ENCODE results near the gene LIMS2.

LIMS2 gene

DNA sequence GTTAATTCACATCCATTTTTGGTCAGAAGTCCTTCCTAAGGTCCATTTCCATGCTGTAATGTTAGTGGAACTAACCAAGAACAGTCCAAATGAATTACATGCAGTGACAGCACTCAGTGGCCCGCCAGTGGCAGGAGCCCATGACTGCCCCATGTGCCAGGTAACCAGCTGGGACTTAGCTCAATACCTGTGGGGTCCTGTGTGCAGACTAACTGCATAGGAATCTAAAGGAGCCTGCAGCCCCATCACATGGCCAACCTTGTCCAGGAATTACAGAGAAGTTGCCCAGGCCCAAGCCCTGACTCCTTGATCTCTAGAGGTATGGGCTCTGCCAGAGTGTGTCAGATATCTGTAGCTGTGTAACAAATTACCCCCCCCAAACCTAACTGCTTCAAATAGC is 64.8 kb downstream of the LIMS2 start:
- H3K27ac ChIP-seq (replicated peaks; ENCODE audit: low read length) = no peak overlapping the region
- no peaks in the 10 kb centered on the region for H3K4me1 ChIP-seq (ENCODE audit: control insufficient read depth in 2 of 2, insufficient read depth in 1 of 2, low read depth in 1 of 2, low read length in 2 of 2)
- H3K4me2 ChIP-seq (ENCODE audit: insufficient read depth, low read length, poor library complexity, severe bottlenecking) = no peak overlapping the region
- H3K23ac ChIP-seq (ENCODE audit: low read depth, low read length, poor library complexity) = no peak overlapping the region
- no peak overlapping the region for H2BK5ac ChIP-seq (ENCODE audit: low read length)
- no peaks in the 10 kb centered on the region for H3K36me3 ChIP-seq (replicated peaks in 1 of 2; ENCODE audit: control insufficient read depth in 2 of 2, insufficient read depth in 2 of 2, low read length in 2 of 2)
- no peak overlapping the region for H2BK120ac ChIP-seq (ENCODE audit: low read depth, low read length)
- H2AK5ac ChIP-seq (ENCODE audit: low read depth, low read length) = no peak overlapping the region
- H4K8ac ChIP-seq (ENCODE audit: low read depth, low read length) = no peak overlapping the region
- no peak overlapping the region for H3K4ac ChIP-seq (ENCODE audit: low read length)
- no peak overlapping the region for H3K9ac ChIP-seq (ENCODE audit: low read depth, low read length, poor library complexity)
- no peak overlapping the region for H3K4me3 ChIP-seq (ENCODE audit: low read length in 2 of 2)
- H3K18ac ChIP-seq (ENCODE audit: low read length) = no peak overlapping the region
- no CpG with 5 or more reads among the region's 1 CpG for WGBS, 2 donors (ENCODE audit: extremely low coverage in 2 of 2, insufficient read length in 2 of 2, insufficient replicate concordance in 1 of 2)
- no peak overlapping the region for H2BK12ac ChIP-seq (ENCODE audit: low read length)
- H3K14ac ChIP-seq (ENCODE audit: low read length) = no peak overlapping the region
- H3K9me3 ChIP-seq (replicated peaks in 1 of 2; ENCODE audit: control insufficient read depth in 2 of 2, insufficient read depth in 1 of 2, low read depth in 1 of 2, low read length in 2 of 2) = peaks cover 3 to 6% of the 10 kb centered on the region in 2 donors
- H3K79me1 ChIP-seq (ENCODE audit: low read depth, low read length) = no peaks in the 10 kb centered on the region
- no peak for DNase-seq (ENCODE audit: low spot score)
- no peak overlapping the region for H2BK15ac ChIP-seq (ENCODE audit: low read length)
- H4K91ac ChIP-seq (ENCODE audit: low read depth, low read length, poor library complexity) = no peak overlapping the region
- no peak overlapping the region for H2AFZ ChIP-seq (ENCODE audit: low read length)
- peaks cover 0 to 14% (median 0%) of the 10 kb centered on the region in 3 experiments for H3K27me3 ChIP-seq (ENCODE audit: control insufficient read depth in 3 of 3, insufficient read depth in 3 of 3, low read depth in 1 of 3, low read length in 3 of 3)

DNA sequence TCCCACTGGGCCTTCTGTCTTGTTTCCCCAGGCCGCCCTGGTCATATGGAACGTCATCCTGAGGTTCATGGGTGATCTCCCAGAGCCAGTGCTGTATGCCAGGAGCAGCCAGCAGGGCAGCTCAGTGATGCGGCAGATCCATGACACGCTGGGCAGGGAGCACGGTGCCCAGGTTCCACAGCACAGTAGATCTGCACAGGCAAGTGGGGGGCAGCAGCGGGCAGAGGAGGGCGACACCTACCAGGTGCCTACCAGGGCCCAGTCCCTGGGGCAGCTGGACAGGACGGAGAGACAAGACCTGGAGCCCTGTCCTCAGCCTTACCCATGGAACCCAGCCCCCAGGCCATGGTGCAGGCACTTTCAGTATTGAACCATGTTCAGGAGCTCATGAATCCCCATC is 65.5 kb downstream of the LIMS2 start:
- no peak overlapping the region for H4K8ac ChIP-seq (ENCODE audit: low read depth, low read length)
- H3K4me2 ChIP-seq (ENCODE audit: insufficient read depth, low read length, poor library complexity, severe bottlenecking) = no peak overlapping the region
- peaks cover 0 to 11% (median 0%) of the 10 kb centered on the region in 3 experiments for H3K27me3 ChIP-seq (ENCODE audit: control insufficient read depth in 3 of 3, insufficient read depth in 3 of 3, low read depth in 1 of 3, low read length in 3 of 3)
- H4K91ac ChIP-seq (ENCODE audit: low read depth, low read length, poor library complexity) = no peak overlapping the region
- H3K18ac ChIP-seq (ENCODE audit: low read length) = peak overlapping the region; percentile 22
- H3K14ac ChIP-seq (ENCODE audit: low read length) = no peak overlapping the region
- H3K36me3 ChIP-seq (replicated peaks in 1 of 2; ENCODE audit: control insufficient read depth in 2 of 2, insufficient read depth in 2 of 2, low read length in 2 of 2) = no peaks in the 10 kb centered on the region
- no peak overlapping the region for H3K4ac ChIP-seq (ENCODE audit: low read length)
- no peak for DNase-seq (ENCODE audit: low spot score)
- no peak overlapping the region for H3K9ac ChIP-seq (ENCODE audit: low read depth, low read length, poor library complexity)
- no peak overlapping the region for H3K23ac ChIP-seq (ENCODE audit: low read depth, low read length, poor library complexity)
- H3K4me1 ChIP-seq (ENCODE audit: control insufficient read depth in 2 of 2, insufficient read depth in 1 of 2, low read depth in 1 of 2, low read length in 2 of 2) = no peaks in the 10 kb centered on the region
- no peaks in the 10 kb centered on the region for H3K79me1 ChIP-seq (ENCODE audit: low read depth, low read length)
- H2AFZ ChIP-seq (ENCODE audit: low read length) = no peak overlapping the region
- no peak overlapping the region for H3K27ac ChIP-seq (replicated peaks; ENCODE audit: low read length)
- H2BK15ac ChIP-seq (ENCODE audit: low read length) = no peak overlapping the region
- H2AK5ac ChIP-seq (ENCODE audit: low read depth, low read length) = no peak overlapping the region
- no peak overlapping the region for H2BK5ac ChIP-seq (ENCODE audit: low read length)
- H2BK120ac ChIP-seq (ENCODE audit: low read depth, low read length) = no peak overlapping the region
- WGBS, 2 donors (ENCODE audit: extremely low coverage in 2 of 2, insufficient read length in 2 of 2, insufficient replicate concordance in 1 of 2) = no CpG with 5 or more reads among the region's 8 CpGs
- H3K9me3 ChIP-seq (replicated peaks in 1 of 2; ENCODE audit: control insufficient read depth in 2 of 2, insufficient read depth in 1 of 2, low read depth in 1 of 2, low read length in 2 of 2) = peaks cover 3 to 6% of the 10 kb centered on the region in 2 donors
- H3K4me3 ChIP-seq (ENCODE audit: low read length in 2 of 2) = no peak overlapping the region
- H2BK12ac ChIP-seq (ENCODE audit: low read length) = no peak overlapping the region

DNA sequence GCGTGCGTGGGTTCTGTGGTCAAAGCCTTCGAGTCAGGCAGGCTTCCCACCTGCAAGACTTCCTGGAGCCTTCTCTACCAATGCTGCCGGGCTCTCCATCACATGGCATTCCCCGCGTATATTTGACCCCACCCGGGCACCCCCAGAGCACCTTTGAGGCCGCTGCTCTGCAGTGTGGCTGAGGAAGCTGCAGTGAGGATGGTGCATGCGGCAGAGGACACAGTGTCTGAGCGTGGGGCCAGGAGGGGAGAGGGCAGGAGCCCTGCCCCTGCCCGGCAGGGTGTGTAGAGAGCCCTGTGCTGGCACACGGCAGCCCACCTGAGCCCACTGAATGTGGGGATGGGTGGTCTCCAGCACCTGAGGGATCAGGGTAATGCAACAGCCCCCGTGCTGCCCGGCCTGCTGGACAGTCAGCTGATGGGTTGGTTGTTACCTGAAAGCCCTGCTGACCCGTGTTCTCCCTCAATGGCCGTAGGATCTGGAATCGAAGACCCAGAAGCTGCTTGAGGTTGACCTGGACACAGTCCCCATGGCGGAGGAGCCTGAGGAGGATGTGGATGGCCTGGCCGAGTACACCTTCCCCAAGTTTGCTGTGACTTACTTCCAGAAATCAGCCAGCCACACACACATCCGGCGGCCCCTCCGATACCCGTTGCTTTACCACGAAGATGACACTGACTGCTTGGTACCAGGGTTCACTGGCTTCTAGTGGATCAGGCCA is 66.1 kb downstream of the LIMS2 start:
- peak overlapping the region; percentile 38 for H2AK5ac ChIP-seq (ENCODE audit: low read depth, low read length)
- no peaks in the 10 kb centered on the region for H3K79me1 ChIP-seq (ENCODE audit: low read depth, low read length)
- H3K14ac ChIP-seq (ENCODE audit: low read length) = no peak overlapping the region
- no peak overlapping the region for H4K91ac ChIP-seq (ENCODE audit: low read depth, low read length, poor library complexity)
- no peak overlapping the region for H3K23ac ChIP-seq (ENCODE audit: low read depth, low read length, poor library complexity)
- no peak for DNase-seq (ENCODE audit: low spot score)
- H4K8ac ChIP-seq (ENCODE audit: low read depth, low read length) = no peak overlapping the region
- no CpG with 5 or more reads among the region's 24 CpGs for WGBS, 2 donors (ENCODE audit: extremely low coverage in 2 of 2, insufficient read length in 2 of 2, insufficient replicate concordance in 1 of 2)
- no peaks in the 10 kb centered on the region for H3K36me3 ChIP-seq (replicated peaks in 1 of 2; ENCODE audit: control insufficient read depth in 2 of 2, insufficient read depth in 2 of 2, low read length in 2 of 2)
- H2BK5ac ChIP-seq (ENCODE audit: low read length) = no peak overlapping the region
- H2AFZ ChIP-seq (ENCODE audit: low read length) = no peak overlapping the region
- H2BK12ac ChIP-seq (ENCODE audit: low read length) = no peak overlapping the region
- H2BK120ac ChIP-seq (ENCODE audit: low read depth, low read length) = no peak overlapping the region
- peak overlapping the region; percentile 54 for H2BK15ac ChIP-seq (ENCODE audit: low read length)
- H3K27ac ChIP-seq (replicated peaks; ENCODE audit: low read length) = no peak overlapping the region
- no peak overlapping the region for H3K4me3 ChIP-seq (ENCODE audit: low read length in 2 of 2)
- peaks cover 0 to 7% (median 0%) of the 10 kb centered on the region in 3 experiments for H3K27me3 ChIP-seq (ENCODE audit: control insufficient read depth in 3 of 3, insufficient read depth in 3 of 3, low read depth in 1 of 3, low read length in 3 of 3)
- no peak overlapping the region for H3K18ac ChIP-seq (ENCODE audit: low read length)
- peaks cover 3 to 6% of the 10 kb centered on the region in 2 donors for H3K9me3 ChIP-seq (replicated peaks in 1 of 2; ENCODE audit: control insufficient read depth in 2 of 2, insufficient read depth in 1 of 2, low read depth in 1 of 2, low read length in 2 of 2)
- H3K9ac ChIP-seq (ENCODE audit: low read depth, low read length, poor library complexity) = no peak overlapping the region
- no peak overlapping the region for H3K4ac ChIP-seq (ENCODE audit: low read length)
- no peaks in the 10 kb centered on the region for H3K4me1 ChIP-seq (ENCODE audit: control insufficient read depth in 2 of 2, insufficient read depth in 1 of 2, low read depth in 1 of 2, low read length in 2 of 2)
- no peak overlapping the region for H3K4me2 ChIP-seq (ENCODE audit: insufficient read depth, low read length, poor library complexity, severe bottlenecking)

DNA sequence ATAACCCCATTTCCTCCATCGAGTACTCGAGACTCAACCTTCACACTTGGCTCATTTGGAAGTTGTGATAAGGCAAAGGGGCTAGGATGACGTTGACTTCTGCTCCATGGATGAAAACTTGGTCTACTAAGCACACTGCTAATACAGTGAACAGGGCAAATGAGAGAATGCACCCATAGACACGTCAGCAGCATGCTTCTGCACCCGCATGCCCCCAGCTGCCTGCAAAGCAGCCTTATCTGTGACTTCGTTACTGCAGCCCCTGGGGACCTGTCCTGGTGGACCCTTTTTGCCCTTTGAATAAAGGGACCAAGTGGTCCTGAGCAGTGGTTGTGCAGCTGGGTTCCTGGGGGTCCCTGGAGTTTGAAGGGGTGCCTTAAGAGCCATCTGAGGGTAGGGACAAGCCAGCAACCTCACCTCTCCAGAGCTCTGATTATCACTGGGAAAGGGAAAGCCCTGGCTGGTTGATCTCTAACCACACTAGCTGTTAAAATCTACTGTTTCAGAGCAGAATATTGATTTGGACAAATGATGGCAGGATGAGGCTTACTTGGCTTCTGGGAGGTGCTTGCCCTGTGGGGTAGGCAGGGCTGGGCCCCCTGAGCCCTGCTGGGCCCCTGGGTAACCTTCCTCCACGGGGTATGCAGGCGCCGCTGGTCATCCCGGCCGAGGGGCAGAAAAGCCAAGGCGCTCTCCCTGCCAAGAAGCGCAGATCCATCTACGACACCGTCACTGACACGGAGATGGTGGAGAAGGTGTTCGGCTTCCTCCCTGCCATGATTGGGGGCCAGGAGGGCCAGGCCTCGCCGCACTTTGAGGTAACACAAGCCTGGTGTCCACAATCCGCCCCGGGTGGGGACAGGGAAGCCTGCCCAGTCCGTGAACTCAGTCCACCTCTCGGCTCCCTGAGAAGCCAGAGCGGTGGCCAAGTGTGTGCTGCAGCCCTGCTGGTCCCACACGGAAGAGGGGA is 67.0 kb downstream of the LIMS2 start:
- H2AK5ac ChIP-seq (ENCODE audit: low read depth, low read length) = peak overlapping the region; percentile 38
- H3K14ac ChIP-seq (ENCODE audit: low read length) = no peak overlapping the region
- H3K36me3 ChIP-seq (replicated peaks in 1 of 2; ENCODE audit: control insufficient read depth in 2 of 2, insufficient read depth in 2 of 2, low read length in 2 of 2) = no peaks in the 10 kb centered on the region
- no CpG with 5 or more reads among the region's 25 CpGs for WGBS, 2 donors (ENCODE audit: extremely low coverage in 2 of 2, insufficient read length in 2 of 2, insufficient replicate concordance in 1 of 2)
- H3K4me2 ChIP-seq (ENCODE audit: insufficient read depth, low read length, poor library complexity, severe bottlenecking) = no peak overlapping the region
- no peak overlapping the region for H2BK5ac ChIP-seq (ENCODE audit: low read length)
- peak overlapping the region; percentile 84 for H2BK12ac ChIP-seq (ENCODE audit: low read length)
- peaks cover 0 to 4% of the 10 kb centered on the region in 2 donors for H3K9me3 ChIP-seq (replicated peaks in 1 of 2; ENCODE audit: control insufficient read depth in 2 of 2, insufficient read depth in 1 of 2, low read depth in 1 of 2, low read length in 2 of 2)
- H2BK120ac ChIP-seq (ENCODE audit: low read depth, low read length) = no peak overlapping the region
- H3K4me1 ChIP-seq (ENCODE audit: control insufficient read depth in 2 of 2, insufficient read depth in 1 of 2, low read depth in 1 of 2, low read length in 2 of 2) = no peaks in the 10 kb centered on the region
- H3K79me1 ChIP-seq (ENCODE audit: low read depth, low read length) = no peaks in the 10 kb centered on the region
- H3K27ac ChIP-seq (replicated peaks; ENCODE audit: low read length) = no peak overlapping the region
- no peak overlapping the region for H3K18ac ChIP-seq (ENCODE audit: low read length)
- peaks cover 0 to 7% (median 0%) of the 10 kb centered on the region in 3 experiments for H3K27me3 ChIP-seq (ENCODE audit: control insufficient read depth in 3 of 3, insufficient read depth in 3 of 3, low read depth in 1 of 3, low read length in 3 of 3)
- no peak for DNase-seq (ENCODE audit: low spot score)
- H3K23ac ChIP-seq (ENCODE audit: low read depth, low read length, poor library complexity) = peak overlapping the region; percentile 35
- no peak overlapping the region for H3K9ac ChIP-seq (ENCODE audit: low read depth, low read length, poor library complexity)
- H3K4ac ChIP-seq (ENCODE audit: low read length) = no peak overlapping the region
- no peak overlapping the region for H3K4me3 ChIP-seq (ENCODE audit: low read length in 2 of 2)
- peak overlapping the region; percentile 54 for H2BK15ac ChIP-seq (ENCODE audit: low read length)
- H2AFZ ChIP-seq (ENCODE audit: low read length) = no peak overlapping the region
- H4K8ac ChIP-seq (ENCODE audit: low read depth, low read length) = no peak overlapping the region
- H4K91ac ChIP-seq (ENCODE audit: low read depth, low read length, poor library complexity) = no peak overlapping the region

Measured in neuronal stem cell (in vitro differentiated cells).